Hematopoietic multipotent progenitor cell treated with erythropoietin and hydrocortisone succinate and interleukin-3 and kit ligand, for 15 days (in vitro differentiated cells): ENCODE data around the gene EXOC6B.

Source experiments
- DNase-seq: peaks from one replicate; pipeline ENCODE4 v3.0.0-alpha.2; 2015; ENCODE audit warnings: low spot score

The EXOC6B gene

GRCh38 chr2:72207334-72207733 is 618.5 kb downstream of the EXOC6B start:
- DNase-seq = no peak

GRCh38 chr2:72205504-72205881 is 620.3 kb downstream of the EXOC6B start:
- DNase-seq = no peak

GRCh38 chr2:72204786-72205503 is 620.9 kb downstream of the EXOC6B start:
- no peak for DNase-seq

- DNase-seq = no peak
Measured at GRCh38 chr2:72204156-72204785, 621.6 kb downstream of the EXOC6B start.

- no peak for DNase-seq
Measured at GRCh38 chr2:72198532-72199241, 627.1 kb downstream of the EXOC6B start.

- DNase-seq = no peak
Measured at GRCh38 chr2:72193723-72194122, 632.1 kb downstream of the EXOC6B start.

GRCh38 chr2:72191441-72191840 is 634.4 kb downstream of the EXOC6B start:
- no peak for DNase-seq

- DNase-seq = no peak
Measured at GRCh38 chr2:72185206-72185605, 640.6 kb downstream of the EXOC6B start.

GRCh38 chr2:72183466-72183865 is 642.4 kb downstream of the EXOC6B start:
- no peak for DNase-seq

GRCh38 chr2:72183016-72183415 is 642.8 kb downstream of the EXOC6B start:
- DNase-seq = no peak

GRCh38 chr2:72182547-72182946 is 643.3 kb downstream of the EXOC6B start:
- DNase-seq = no peak

- DNase-seq = no peak
Measured at GRCh38 chr2:72181616-72182015, 644.2 kb downstream of the EXOC6B start.

GRCh38 chr2:72180351-72180750 is 645.5 kb downstream of the EXOC6B start:
- DNase-seq = no peak

- DNase-seq = no peak
Measured at GRCh38 chr2:72178551-72178950, 647.3 kb downstream of the EXOC6B start.

GRCh38 chr2:72176281-72176680 is 649.6 kb downstream of the EXOC6B start:
- DNase-seq = no peak

GRCh38 chr2:72175636-72176035 is 650.2 kb downstream of the EXOC6B start:
- DNase-seq = no peak

- DNase-seq = no peak
Measured at GRCh38 chr2:72173640-72174321, 652.1 kb downstream of the EXOC6B start.

GRCh38 chr2:72172478-72172877 is 653.4 kb downstream of the EXOC6B start:
- no peak for DNase-seq

GRCh38 chr2:72166279-72166678 is 659.6 kb downstream of the EXOC6B start:
- no peak for DNase-seq

- DNase-seq = no peak
Measured at GRCh38 chr2:72165792-72166191, 660.0 kb downstream of the EXOC6B start.

GRCh38 chr2:72162574-72162973 is 663.3 kb downstream of the EXOC6B start:
- DNase-seq = no peak

GRCh38 chr2:72159211-72159993 is 666.4 kb downstream of the EXOC6B start:
- no peak for DNase-seq
